IMR-90 (cell line): ENCODE measurements around the gene TMEM219. TPM values are rescaled to one million over a fixed set of nuclear protein-coding genes. Genes with fewer than 3 reads are reported as not detected.

ENCODE experiments used
- ATAC-seq: fragments of 200-7000 bp; cut with Tn5 transposase; 2 replicates; pipeline ENCODE4 v1.9.1; 2020; ENCODE audit warnings: low read depth, mild to moderate bottlenecking, moderate library complexity
- BruUV-seq: library from RNA; stranded (reverse); fragments of 400-500 nt; replicated peaks from 2 replicates; lab custom pipeline; 2021; lab: Mats Ljungman, UMichigan
- CTCF ChIA-PET: fragments of 300-600 bp; formaldehyde crosslinking; extraction: SDS; loops from one replicate; lab custom pipeline; 2021; ENCODE audit warnings: antibody characterized with exemption; lab: Yijun Ruan, JAX
- POLR2A ChIA-PET: fragments of 300-600 bp; sonication (Branson Sonifier 250); formaldehyde crosslinking; loops from one replicate; lab custom pipeline; 2022; ENCODE audit warnings: antibody characterized with exemption; ENCODE audit not compliant: unreplicated experiment; lab: Charles Lee
- DNase-seq: peaks from one replicate; pipeline ENCODE4 v3.0.0; 2013
- H2AFZ ChIP-seq: replicated peaks from 2 replicates; pipeline ENCODE3; 2013; ENCODE audit warnings: low read length, mild to moderate bottlenecking; ENCODE audit not compliant: poor library complexity
- H2AK5ac ChIP-seq: 2 replicates; pipeline ENCODE4 v1.6.1; 2013; ENCODE audit warnings: low read depth, low read length, inconsistent platforms
- H2AK9ac ChIP-seq: replicated peaks from 2 replicates; pipeline ENCODE3; 2013; ENCODE audit warnings: mild to moderate bottlenecking, low read depth, low read length, moderate library complexity; ENCODE audit not compliant: poor library complexity
- H2BK120ac ChIP-seq: 2 replicates; pipeline ENCODE4 v1.6.1; 2013; ENCODE audit warnings: low read depth, low read length, inconsistent platforms
- H2BK15ac ChIP-seq: 3 replicates; pipeline ENCODE4 v1.6.1; 2013; ENCODE audit warnings: low read depth, low read length, inconsistent platforms
- H2BK20ac ChIP-seq: 2 replicates; pipeline ENCODE4 v1.6.1; 2013; ENCODE audit warnings: low read depth, mild to moderate bottlenecking, inconsistent platforms, low read length, moderate library complexity
- H2BK5ac ChIP-seq: 2 replicates; pipeline ENCODE4 v1.6.1; 2013; ENCODE audit warnings: mild to moderate bottlenecking, low read depth, low read length, inconsistent platforms; ENCODE audit not compliant: poor library complexity, severe bottlenecking
- H3K14ac ChIP-seq: replicated peaks from 2 replicates; pipeline ENCODE4 v1.6.1; 2013; ENCODE audit warnings: low read depth, low read length, inconsistent platforms
- H3K18ac ChIP-seq: 2 replicates; pipeline ENCODE4 v1.6.1; 2013; ENCODE audit warnings: low read depth, low read length, control low read depth
- H3K23ac ChIP-seq: 2 replicates; pipeline ENCODE4 v1.6.1; 2013; ENCODE audit warnings: low read depth, low read length, inconsistent platforms
- H3K27ac ChIP-seq: 2 replicates; pipeline ENCODE4 v1.5.1; 2013; ENCODE audit warnings: mild to moderate bottlenecking, control low read depth, low read length; ENCODE audit not compliant: insufficient read depth
- H3K27me3 ChIP-seq: 2 replicates; pipeline ENCODE4 v1.6.1; 2013; ENCODE audit warnings: low read length; ENCODE audit not compliant: control insufficient read depth, insufficient read depth
- H3K36me3 ChIP-seq: 2 replicates; pipeline ENCODE4 v1.6.1; 2013; ENCODE audit warnings: low read length, mixed read lengths; ENCODE audit not compliant: control insufficient read depth, insufficient read depth
- H3K4ac ChIP-seq: 2 replicates; pipeline ENCODE4 v1.6.1; 2013; ENCODE audit warnings: low read depth, low read length, inconsistent platforms
- H3K4me1 ChIP-seq: 2 replicates; pipeline ENCODE4 v1.6.1; 2013; ENCODE audit warnings: low read length, mixed read lengths; ENCODE audit not compliant: control insufficient read depth, insufficient read depth
- H3K4me2 ChIP-seq: 2 replicates; pipeline ENCODE4 v1.6.1; 2013; ENCODE audit warnings: low read depth, mild to moderate bottlenecking, control low read depth, low read length, moderate library complexity
- H3K4me3 ChIP-seq: 2 replicates; pipeline ENCODE4 v1.5.1; 2013; ENCODE audit warnings: low read depth, mild to moderate bottlenecking, control low read depth, low read length, moderate library complexity; ENCODE audit not compliant: insufficient read depth
- H3K56ac ChIP-seq: 2 replicates; pipeline ENCODE4 v1.6.1; 2013; ENCODE audit warnings: low read length, inconsistent platforms; ENCODE audit not compliant: insufficient read depth; ENCODE audit errors: extremely low read depth
- H3K79me1 ChIP-seq, 2 experiments: 2 replicates each; pipeline ENCODE4 v1.6.1; 2013; ENCODE audit warnings: low read length in 2 of 2, inconsistent platforms in 1 of 2, low read depth in 1 of 2
- H3K9ac ChIP-seq: 2 replicates; pipeline ENCODE4 v1.6.1; 2013; ENCODE audit warnings: low read depth, low read length, control low read depth
- H3K9me1 ChIP-seq: 2 replicates; pipeline ENCODE4 v1.6.1; 2013; ENCODE audit warnings: low read length, inconsistent platforms; ENCODE audit not compliant: insufficient read depth
- H3K9me3 ChIP-seq: 2 replicates; pipeline ENCODE4 v1.6.1; 2013; ENCODE audit warnings: low read length; ENCODE audit not compliant: control insufficient read depth, insufficient read depth
- H4K20me1 ChIP-seq: 2 replicates; pipeline ENCODE4 v1.6.1; 2013; ENCODE audit warnings: low read length, inconsistent platforms; ENCODE audit not compliant: insufficient read depth
- H4K5ac ChIP-seq: 2 replicates; pipeline ENCODE4 v1.6.1; 2013; ENCODE audit warnings: mild to moderate bottlenecking, low read depth, low read length, control low read depth
- H4K8ac ChIP-seq, 2 experiments: 2 replicates each; pipeline ENCODE4 v1.6.1; 2013; ENCODE audit warnings: low read depth in 2 of 2, low read length in 2 of 2, control low read depth in 1 of 2, inconsistent platforms in 1 of 2
- H4K91ac ChIP-seq: 2 replicates; pipeline ENCODE4 v1.6.1; 2013; ENCODE audit warnings: low read depth, low read length, inconsistent platforms; ENCODE audit not compliant: insufficient read depth
- BHLHE40 ChIP-seq: fragments of 150-350 bp; IDR thresholded peaks from 2 replicates; pipeline ENCODE4 v1.6.1; 2016; ENCODE audit warnings: mild to moderate bottlenecking, low read depth, low read length
- MXI1 ChIP-seq: IDR thresholded peaks from 2 replicates; pipeline ENCODE4 v1.6.1; 2012; ENCODE audit warnings: low read depth, mild to moderate bottlenecking, low read length, moderate library complexity, borderline replicate concordance
- NFE2L2 ChIP-seq: fragments of 150-350 bp; IDR thresholded peaks from 2 replicates; pipeline ENCODE4 v1.6.1; 2016; ENCODE audit warnings: low read depth, mild to moderate bottlenecking, low read length
- USF2 ChIP-seq: fragments of 150-350 bp; IDR thresholded peaks from 2 replicates; pipeline ENCODE4 v1.6.1; 2017; ENCODE audit warnings: mild to moderate bottlenecking, antibody characterized with exemption, low read length, low read depth
- WGBS, 2 experiments: methylation state at CpG; one replicate each; pipeline versions ENCODE4 v1.1.5 to v1.1.7; 2013; ENCODE audit warnings: missing lambda C conversion rate in 2 of 2; ENCODE audit not compliant: insufficient read length in 1 of 2; ENCODE audit errors: extremely low coverage in 2 of 2; 5-methylcytosine and 5-hydroxymethylcytosine counted together
- dilution Hi-C: fragments of 300-500 bp; cut with HindIII; formaldehyde crosslinking; loops from one replicate; pipeline ENCODE4 v1.14.3; 2018; ENCODE audit warnings: low sequenced_read_pairs; ENCODE audit not compliant: unreplicated experiment
- in situ Hi-C: fragments of 300-500 bp; cut with MboI; formaldehyde crosslinking; loops from 3 replicates; pipeline ENCODE4 v1.14.3; 2019; ENCODE audit warnings: low sequenced_read_pairs, inconsistent platforms, mixed read lengths
- intact Hi-C: fragments of 100-400 bp; cut with micrococcal nuclease; formaldehyde crosslinking; loops from 2 replicates; pipeline ENCODE4 v1.10.0; 2022
- polyA plus RNA-seq, 3 experiments: library from polyadenylated mRNA; depleted of rRNA; stranded (reverse); fragments of >200 nt; gene quantifications; 2 replicates each; pipeline ENCODE4 v1.2.3, GENCODE V29; 2012; ENCODE audit warnings: low replicate concordance in 1 of 3
- total RNA-seq: library from RNA; depleted of rRNA; stranded (reverse); fragments of >200 nt; gene quantifications from 2 replicates; pipeline ENCODE4 v1.2.3, GENCODE V29; 2012

TMEM219 gene
- total and polyA plus RNA-seq, 2 of the 4 experiments (the other 2 are of a cell fraction) = 47.0 to 95.3 TPM

- Histone ChIP-seq H2BK5ac (no peak overlapping the region), H3K4me3 (no peak overlapping the region), H3K27ac (no peak overlapping the region), H4K5ac (no peak overlapping the region), H3K4me1 (peaks cover 13% of the 10 kb centered on the region; the same call in 1 of the 2 replicates), H3K27me3 (no peaks in the 10 kb centered on the region), H2BK20ac (no peak overlapping the region), H3K4ac (no peak overlapping the region), H3K9me1 (peaks cover 28% of the 10 kb centered on the region), H2BK120ac (no peak overlapping the region), H3K36me3 (peaks cover 49% of the 10 kb centered on the region), H4K91ac (no peak overlapping the region), H2AFZ (no peak overlapping the region), H2AK5ac (no peak overlapping the region), H3K18ac (no peak overlapping the region), H3K23ac (no peak overlapping the region), H3K56ac (no peak overlapping the region), H3K9ac (no peak overlapping the region), H3K14ac (no peak overlapping the region), H2BK15ac (no peak overlapping the region), H3K9me3 (no peaks in the 10 kb centered on the region), H3K79me1 (peaks cover 11 to 71% of the 10 kb centered on the region in 2 experiments), H4K20me1 (peaks cover 44% of the 10 kb centered on the region), H2AK9ac (no peak overlapping the region), H4K8ac (no peak overlapping the region), H3K4me2 (no peak overlapping the region)
- no TSS peak for BruUV-seq
- ChIA-PET POLR2A (no interaction called here), CTCF (no interaction called here)
- in situ Hi-C loops = no loop called here
- ATAC-seq (no peak), DNase-seq (no peak)
- dilution Hi-C loops = no loop called here
- intact Hi-C loops = no loop called here
- WGBS, 2 experiments = 100% methylated on average over 1 of the region's 9 CpGs; no CpG with 5 or more reads in 1 of the 2 experiments
- TF ChIP-seq USF2 (no peak), MXI1 (no peak), BHLHE40 (no peak), NFE2L2 (no peak)
These were observed 16.8 kb downstream of the TMEM219 start for GRCh38 chr16:29978564-29979270.
